PC-3 (cell line): ENCODE data around the gene RASAL1. TPM values are rescaled to one million over a fixed set of nuclear protein-coding genes. Genes with fewer than 3 reads are reported as not detected.
A peak's percentile ranks its signal among the peaks of the same experiment; 100 is the strongest.
"Not testable (repeated sequence)": the region's sequence is repeated elsewhere in the genome, so short reads cannot be mapped to it uniquely, and the experiment has no call there.

Source experiments
- ATAC-seq: fragments of 200-7000 bp; cut with Tn5 transposase; 2 replicates; pipeline ENCODE4 v1.9.1; 2020; ENCODE audit warnings: mild to moderate bottlenecking, moderate library complexity
- BruUV-seq: library from RNA; stranded (reverse); fragments of 400-500 nt; replicated peaks from 2 replicates; lab custom pipeline; 2021; lab: Mats Ljungman, UMichigan
- CTCF ChIA-PET: fragments of 300-600 bp; sonication (Branson Sonifier 250); formaldehyde crosslinking; loops from one replicate; lab custom pipeline; 2022; ENCODE audit warnings: antibody characterized with exemption; lab: Charles Lee
- POLR2A ChIA-PET: fragments of 300-600 bp; sonication (Branson Sonifier 250); formaldehyde crosslinking; loops from one replicate; lab custom pipeline; 2022; ENCODE audit warnings: antibody characterized with exemption; ENCODE audit not compliant: unreplicated experiment; lab: Charles Lee
- DNase-seq: peaks from one replicate; pipeline ENCODE4 v3.0.0-alpha.2; 2015
- H2AFZ ChIP-seq: fragments of 300-600 bp; sonication (generic); 2 replicates; pipeline ENCODE4 v1.6.0; 2016; ENCODE audit warnings: antibody characterized with exemption, low read length
- H3F3A ChIP-seq: fragments of 300-600 bp; sonication (generic); one replicate; pipeline ENCODE4 v1.6.0; 2017; ENCODE audit warnings: antibody characterized with exemption, low read length, control low read depth, mild to moderate bottlenecking; ENCODE audit not compliant: unreplicated experiment
- H3K27ac ChIP-seq: fragments of 300-600 bp; sonication (generic); 2 replicates; pipeline ENCODE4 v1.5.1; 2016; ENCODE audit warnings: mild to moderate bottlenecking, low read length
- H3K27me3 ChIP-seq: fragments of 300-600 bp; sonication (generic); 2 replicates; pipeline ENCODE4 v1.6.1; 2016; ENCODE audit warnings: low read length, mixed read lengths
- H3K36me3 ChIP-seq: fragments of 300-600 bp; sonication (generic); 2 replicates; pipeline ENCODE4 v1.6.1; 2016; ENCODE audit warnings: low read depth, mixed run types, low read length, mixed read lengths
- H3K4me1 ChIP-seq: fragments of 300-600 bp; sonication (generic); 2 replicates; pipeline ENCODE4 v1.5.1; 2016; ENCODE audit warnings: low read length; ENCODE audit not compliant: insufficient read depth
- H3K4me2 ChIP-seq: fragments of 300-600 bp; sonication (generic); 2 replicates; pipeline ENCODE4 v1.6.0; 2016; ENCODE audit warnings: low read length
- H3K4me3 ChIP-seq: fragments of 300-600 bp; sonication (generic); 2 replicates; pipeline ENCODE4 v1.5.1; 2016; ENCODE audit warnings: mild to moderate bottlenecking, low read length, mixed read lengths
- H3K79me2 ChIP-seq: fragments of 300-600 bp; sonication (generic); 2 replicates; pipeline ENCODE4 v1.6.1; 2017; ENCODE audit warnings: low read length, mixed read lengths
- H3K9ac ChIP-seq: fragments of 300-600 bp; sonication (generic); 2 replicates; pipeline ENCODE4 v1.6.0; 2016; ENCODE audit warnings: mild to moderate bottlenecking, low read length
- H3K9me2 ChIP-seq: fragments of 300-600 bp; sonication (generic); replicated peaks from 2 replicates; pipeline ENCODE4 v1.6.1; 2016; ENCODE audit warnings: mixed run types, low read length, mixed read lengths
- H3K9me3 ChIP-seq: fragments of 300-600 bp; sonication (generic); 2 replicates; pipeline ENCODE4 v1.6.1; 2016; ENCODE audit warnings: low read length, mixed read lengths
- H4K20me1 ChIP-seq: fragments of 300-600 bp; sonication (generic); 2 replicates; pipeline ENCODE4 v1.6.1; 2016; ENCODE audit warnings: low read length, mixed read lengths
- CTCF ChIP-seq: fragments of 300-600 bp; sonication (generic); conservative IDR thresholded peaks from 2 replicates; pipeline ENCODE4 v1.5.1; 2017; ENCODE audit warnings: antibody characterized with exemption, low read depth, mild to moderate bottlenecking, low read length
- EZH2 ChIP-seq: fragments of 300-600 bp; sonication (generic); IDR thresholded peaks from one replicate; pipeline ENCODE4 v1.6.1; 2017; ENCODE audit warnings: antibody characterized with exemption, mild to moderate bottlenecking, low read length; ENCODE audit not compliant: unreplicated experiment
- EZH2phosphoT487 ChIP-seq: fragments of 300-600 bp; sonication (generic); IDR thresholded peaks from 2 replicates; pipeline ENCODE4 v1.6.1; 2018; ENCODE audit warnings: mild to moderate bottlenecking, antibody characterized with exemption, low read length, borderline replicate concordance
- intact Hi-C: fragments of 100-400 bp; cut with micrococcal nuclease; formaldehyde crosslinking; loops from 2 replicates; pipeline ENCODE4 v1.9.0; 2023
- total RNA-seq: library from RNA; depleted of rRNA; stranded (reverse); fragments of >200 nt; gene quantifications from 2 replicates; pipeline ENCODE4 v1.2.3, GENCODE V29; 2014

Gene RASAL1
- total RNA-seq, 1 experiment from 2014 or later: 0.66 TPM

GRCh38 chr12:113142886-113143332 is 7.3 kb upstream of the RASAL1 start:
- ChIA-PET POLR2A (interaction anchor here (0.5 kb wide), 1 partner anchor 22 kb away, joined by 3 read pairs; no protein-coding TSS in a partner anchor), CTCF (no interaction called here)
- no TSS peak for BruUV-seq

GRCh38 chr12:113142173-113142885 is 6.8 kb upstream of the RASAL1 start:
- TF ChIP-seq EZH2 (no peak), CTCF (no peak), EZH2phosphoT487 (no peak)
- ATAC-seq (peak; percentile 53; the same call in 1 of the 2 replicates), DNase-seq (no peak)
- Histone ChIP-seq H3K36me3 (no peaks in the 10 kb centered on the region), H3K27me3 (no peaks in the 10 kb centered on the region), H3K4me1 (no peaks in the 10 kb centered on the region), H3K79me2 (no peaks in the 10 kb centered on the region), H3K9me2 (no peaks in the 10 kb centered on the region), H3K4me3 (no peak overlapping the region), H3K9ac (no peak overlapping the region), H2AFZ (peak overlapping the region; percentile 64; the same call in 1 of the 2 replicates), H3K4me2 (no peak overlapping the region), H3K27ac (no peak overlapping the region), H4K20me1 (no peaks in the 10 kb centered on the region), H3F3A (no peaks in the 10 kb centered on the region), H3K9me3 (no peaks in the 10 kb centered on the region)
- no TSS peak for BruUV-seq
- ChIA-PET POLR2A (interaction anchor here (0.5 kb wide), 1 partner anchor 21 kb away, joined by 3 read pairs; no protein-coding TSS in a partner anchor), CTCF (no interaction called here)
- intact Hi-C loops: no loop called here

More at GRCh38 chr12:113142886-113143332, 7.3 kb upstream of the RASAL1 start:
- no peak overlapping the region for H3K27ac ChIP-seq
- intact Hi-C loops: no loop called here
- H3K9me2 ChIP-seq: no peaks in the 10 kb centered on the region
- no peak overlapping the region for H2AFZ ChIP-seq
- no peaks in the 10 kb centered on the region for H3K4me1 ChIP-seq
- no peaks in the 10 kb centered on the region for H3K27me3 ChIP-seq
- H3K9ac ChIP-seq: no peak overlapping the region
- H3K9me3 ChIP-seq: no peaks in the 10 kb centered on the region
- no peaks in the 10 kb centered on the region for H4K20me1 ChIP-seq
- no peak for ATAC-seq
- H3K4me3 ChIP-seq: no peak overlapping the region
- no peak for DNase-seq
- no peak overlapping the region for H3K4me2 ChIP-seq
- no peaks in the 10 kb centered on the region for H3F3A ChIP-seq
- no peaks in the 10 kb centered on the region for H3K79me2 ChIP-seq
- TF ChIP-seq EZH2phosphoT487: no peak
- no peak for TF ChIP-seq EZH2
- H3K36me3 ChIP-seq: no peaks in the 10 kb centered on the region

GRCh38 chr12:113141716-113142115 is 6.2 kb upstream of the RASAL1 start:
- H3K4me1 ChIP-seq, POLR2A ChIA-PET, H3K27me3 ChIP-seq, H3K27ac ChIP-seq, intact Hi-C loops, BruUV-seq, H3K36me3 ChIP-seq, CTCF ChIA-PET, H3K4me3 ChIP-seq, H3F3A ChIP-seq, H2AFZ ChIP-seq, H3K9ac ChIP-seq, DNase-seq, H3K9me2 ChIP-seq, H3K4me2 ChIP-seq, H3K9me3 ChIP-seq, H4K20me1 ChIP-seq, H3K79me2 ChIP-seq, ATAC-seq: not testable (repeated sequence)
